H1 (cell line): ENCODE results near the gene ECSIT. TPM values are rescaled to one million over a fixed set of nuclear protein-coding genes. Genes with fewer than 3 reads are reported as not detected.

Experiments
- ASH2L ChIP-seq: fragments of 200-600, 300-600 bp; sonication (generic); IDR thresholded peaks from one replicate; pipeline ENCODE4 v1.7.1; 2017; ENCODE audit warnings: low read length
- BCL11A ChIP-seq, 2 experiments: IDR thresholded peaks; one replicate each; pipeline ENCODE4 v1.6.1; 2011; ENCODE audit warnings: low read depth in 2 of 2, low read length in 2 of 2, mild to moderate bottlenecking in 2 of 2
- CBX5 ChIP-seq: fragments of 300-800, 300-1000 bp; sonication (generic); IDR thresholded peaks from 2 replicates; pipeline ENCODE4 v1.7.1; 2016; ENCODE audit warnings: antibody characterized with exemption, low read length, low read depth
- CEBPB ChIP-seq: IDR thresholded peaks from 2 replicates; pipeline ENCODE4 v1.6.1; 2012; ENCODE audit warnings: low read depth, low read length
- CTBP2 ChIP-seq: IDR thresholded peaks from 2 replicates; pipeline ENCODE4 v1.7.0; 2011; ENCODE audit warnings: borderline replicate concordance, mild to moderate bottlenecking, moderate library complexity, mixed read lengths, low read length; ENCODE audit not compliant: insufficient read depth, insufficient read length
- FOSL1 ChIP-seq: IDR thresholded peaks from 2 replicates; pipeline ENCODE4 v1.6.1; 2011; ENCODE audit warnings: mild to moderate bottlenecking, low read depth, low read length, moderate library complexity; ENCODE audit not compliant: insufficient read depth
- GTF2F1 ChIP-seq: IDR thresholded peaks from 2 replicates; pipeline ENCODE4 v1.6.1; 2012; ENCODE audit warnings: low read depth, low read length, improper control_type of control experiment, borderline replicate concordance
- HDAC2 ChIP-seq, 2 experiments: fragments of 300-600 bp in 1 of 2; sonication (generic) in 1 of 2; IDR thresholded peaks; 2 replicates each; pipeline ENCODE4 v1.6.1; 2011 to 2012; ENCODE audit warnings: low read depth in 2 of 2, low read length in 2 of 2, mild to moderate bottlenecking in 2 of 2, moderate library complexity in 2 of 2, borderline replicate concordance in 1 of 2, inconsistent platforms in 1 of 2
- HDAC6 ChIP-seq: IDR thresholded peaks from one replicate; pipeline ENCODE4 v1.7.1; 2012; ENCODE audit warnings: low read depth, mild to moderate bottlenecking, inconsistent platforms, low read length, moderate library complexity
- MAFK ChIP-seq: IDR thresholded peaks from 2 replicates; pipeline ENCODE4 v1.6.1; 2012; ENCODE audit warnings: low read depth, mild to moderate bottlenecking, improper control_type of control experiment, low read length
- NANOG ChIP-seq: IDR thresholded peaks from 2 replicates; pipeline ENCODE4 v1.6.1; 2011; ENCODE audit warnings: low read length, low read depth, mild to moderate bottlenecking, inconsistent platforms; ENCODE audit not compliant: insufficient read depth, poor library complexity, severe bottlenecking
- NRF1 ChIP-seq: IDR thresholded peaks from 2 replicates; pipeline ENCODE4 v1.6.1; 2011; ENCODE audit warnings: mild to moderate bottlenecking, low read depth, low read length, improper control_type of control experiment
- PHF8 ChIP-seq: fragments of 200-600 bp; sonication (generic); conservative IDR thresholded peaks from 2 replicates; pipeline ENCODE4 v1.7.1; 2012; ENCODE audit warnings: low read depth, mild to moderate bottlenecking, inconsistent platforms, low read length, moderate library complexity
- POLR2A ChIP-seq, 2 experiments: IDR thresholded peaks; 1 replicate in 1 of 2; 2 replicates in 1 of 2; pipeline ENCODE4 v1.6.1; 2011; ENCODE audit warnings: low read depth in 2 of 2, low read length in 2 of 2, mild to moderate bottlenecking in 2 of 2; ENCODE audit errors: control extremely low read depth in 1 of 2
- POLR2AphosphoS5 ChIP-seq: IDR thresholded peaks from 2 replicates; pipeline ENCODE4 v1.6.1; 2011; ENCODE audit warnings: low read depth, low read length
- POU5F1 ChIP-seq: IDR thresholded peaks from 2 replicates; pipeline ENCODE4 v1.6.1; 2011; ENCODE audit warnings: low read depth, mild to moderate bottlenecking, low read length, moderate library complexity
- SP4 ChIP-seq: IDR thresholded peaks from 2 replicates; pipeline ENCODE4 v1.6.1; 2012; ENCODE audit warnings: low read length, inconsistent platforms
- TAF7 ChIP-seq: optimal IDR thresholded peaks from 2 replicates; pipeline ENCODE3; 2011; ENCODE audit warnings: low read depth, mild to moderate bottlenecking, inconsistent platforms, low read length, moderate library complexity, borderline replicate concordance
- TEAD4 ChIP-seq: IDR thresholded peaks from 2 replicates; pipeline ENCODE4 v1.6.1; 2012; ENCODE audit warnings: low read depth, low read length, inconsistent platforms, mixed read lengths
- polyA plus RNA-seq, 7 experiments: library from polyadenylated mRNA; depleted of rRNA in 3 of 7; stranded (reverse) in 5 of 7; unstranded in 2 of 7; fragments of >200 nt in 5 of 7; fragments of 200-250 nt in 2 of 7; gene quantifications; 1 replicate in 5 of 7; 2 replicates in 1 of 7; 4 replicates in 1 of 7; pipeline versions ENCODE4 v1.2.1 to v1.2.3, GENCODE V29; 2011 to 2013; ENCODE audit warnings: missing spikeins in 2 of 7, mixed read lengths in 2 of 7
- total RNA-seq: library from RNA; stranded (reverse); fragmentation: NEBNext Ultra II Directional; extraction: Animal tissue kit (Norgen Biotek cat#: 25700); gene quantifications from 2 replicates; pipeline ENCODE4 v1.2.1, GENCODE V29; 2021
- TF ChIP-seq, protein P1 (sequence below): IDR thresholded peaks from 2 replicates; pipeline ENCODE4 v1.6.1; 2011; ENCODE audit warnings: low read depth, mild to moderate bottlenecking, low read length; ENCODE audit not compliant: insufficient read depth
- TF ChIP-seq, protein P2 (sequence below), 3 experiments: IDR thresholded peaks; 1 replicate in 2 of 3; 2 replicates in 1 of 3; pipeline versions ENCODE4 v1.5.1 to v1.6.1; 2011; ENCODE audit warnings: low read length in 3 of 3, mild to moderate bottlenecking in 3 of 3, inconsistent platforms in 2 of 3, low read depth in 1 of 3, moderate library complexity in 1 of 3; ENCODE audit not compliant: insufficient read depth in 1 of 3; ENCODE audit errors: control extremely low read depth in 1 of 3

The ECSIT gene
- total and polyA plus RNA-seq, 2 of the 8 experiments (the other 6 are each of a cell fraction or from before 2014, with no cell fraction given) = 55.7 to 74.1 TPM

DNA sequence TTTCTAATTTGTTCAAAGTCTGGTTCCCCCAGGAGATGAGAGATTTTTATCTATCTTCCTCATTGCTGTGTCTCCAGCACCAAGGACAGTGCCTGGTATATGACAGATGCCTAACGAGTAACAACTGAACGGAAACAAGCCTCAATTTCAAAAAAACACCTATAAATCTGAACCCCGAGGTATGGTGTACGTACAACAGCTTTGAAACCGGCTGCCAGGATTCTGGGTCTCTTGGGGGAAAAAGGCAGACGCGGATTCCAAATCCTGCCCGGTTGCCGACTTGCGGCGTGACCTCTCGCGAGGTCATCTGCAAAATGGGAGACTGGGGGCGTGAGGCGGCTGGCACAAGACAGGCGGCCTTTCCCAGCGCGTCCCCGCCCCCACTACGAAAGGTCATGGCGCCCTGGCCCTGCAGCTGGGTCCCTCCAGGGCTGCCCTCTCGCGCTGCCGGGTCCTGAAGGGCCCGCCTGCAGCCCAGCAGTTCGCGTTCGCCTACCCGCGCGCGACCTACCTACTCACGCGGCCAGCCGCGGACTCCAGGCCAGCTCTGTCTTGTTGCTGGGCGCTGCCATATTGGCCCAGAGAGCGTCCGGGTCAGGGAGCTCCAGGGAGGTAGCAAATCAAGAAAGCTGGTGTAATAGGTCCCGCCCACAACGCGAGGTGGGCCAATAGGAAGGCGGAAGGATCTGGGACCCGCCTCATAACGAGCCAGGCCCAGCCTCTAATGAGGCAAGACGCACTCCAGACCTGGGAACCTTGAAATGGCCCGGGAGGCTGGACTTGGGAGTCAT is at the start of gene ECSIT (continued):
- TF ChIP-seq CBX5 = no peak
- TF ChIP-seq POU5F1 = no peak
- peak; percentile 66 for TF ChIP-seq TAF7
- peak; percentile 90 for TF ChIP-seq ASH2L
- no peak for TF ChIP-seq CTBP2
- peak; percentile 89 to 99; a peak in 3 of 4 replicates for TF ChIP-seq HDAC2 (IDR thresholded peaks at IDR 0.05; ENCODE audit: borderline replicate concordance in 1 of 2, low read depth in 2 of 2, low read length in 2 of 2)
- no peak for TF ChIP-seq FOSL1
- TF ChIP-seq BCL11A (IDR thresholded peaks at IDR 0.05; ENCODE audit: low read depth in 2 of 2, low read length in 2 of 2) = no peak
- no peak for TF ChIP-seq GTF2F1
- TF ChIP-seq MAFK = no peak
- TF ChIP-seq TEAD4 = no peak
- TF ChIP-seq CEBPB = peak; percentile 41
- TF ChIP-seq PHF8 = peak; percentile 99
- peak; percentile 66 to 91 for TF ChIP-seq POLR2A (IDR thresholded peaks at IDR 0.05; ENCODE audit: control extremely low read depth in 1 of 2, low read depth in 2 of 2, low read length in 2 of 2)
- TF ChIP-seq NANOG = no peak
- TF ChIP-seq, protein P1, sequence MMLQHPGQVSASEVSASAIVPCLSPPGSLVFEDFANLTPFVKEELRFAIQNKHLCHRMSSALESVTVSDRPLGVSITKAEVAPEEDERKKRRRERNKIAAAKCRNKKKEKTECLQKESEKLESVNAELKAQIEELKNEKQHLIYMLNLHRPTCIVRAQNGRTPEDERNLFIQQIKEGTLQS = no peak
- 0 out of 2 replicates have a peak, but pooled peaks have one; percentile 57 for TF ChIP-seq SP4
- TF ChIP-seq HDAC6 = no peak
- TF ChIP-seq, protein P2, sequence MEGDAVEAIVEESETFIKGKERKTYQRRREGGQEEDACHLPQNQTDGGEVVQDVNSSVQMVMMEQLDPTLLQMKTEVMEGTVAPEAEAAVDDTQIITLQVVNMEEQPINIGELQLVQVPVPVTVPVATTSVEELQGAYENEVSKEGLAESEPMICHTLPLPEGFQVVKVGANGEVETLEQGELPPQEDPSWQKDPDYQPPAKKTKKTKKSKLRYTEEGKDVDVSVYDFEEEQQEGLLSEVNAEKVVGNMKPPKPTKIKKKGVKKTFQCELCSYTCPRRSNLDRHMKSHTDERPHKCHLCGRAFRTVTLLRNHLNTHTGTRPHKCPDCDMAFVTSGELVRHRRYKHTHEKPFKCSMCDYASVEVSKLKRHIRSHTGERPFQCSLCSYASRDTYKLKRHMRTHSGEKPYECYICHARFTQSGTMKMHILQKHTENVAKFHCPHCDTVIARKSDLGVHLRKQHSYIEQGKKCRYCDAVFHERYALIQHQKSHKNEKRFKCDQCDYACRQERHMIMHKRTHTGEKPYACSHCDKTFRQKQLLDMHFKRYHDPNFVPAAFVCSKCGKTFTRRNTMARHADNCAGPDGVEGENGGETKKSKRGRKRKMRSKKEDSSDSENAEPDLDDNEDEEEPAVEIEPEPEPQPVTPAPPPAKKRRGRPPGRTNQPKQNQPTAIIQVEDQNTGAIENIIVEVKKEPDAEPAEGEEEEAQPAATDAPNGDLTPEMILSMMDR (IDR thresholded peaks at IDR 0.05; ENCODE audit: control extremely low read depth in 1 of 3, insufficient read depth in 1 of 3, low read depth in 1 of 3, low read length in 3 of 3) = no peak
- peak; percentile 68 for TF ChIP-seq POLR2AphosphoS5
- no peak for TF ChIP-seq NRF1
